HepG2 (cell line): ENCODE results near the gene SLC4A2. TPM values are rescaled to one million over a fixed set of nuclear protein-coding genes. Genes with fewer than 3 reads are reported as not detected.
A peak's percentile ranks its signal among the peaks of the same experiment; 100 is the strongest.

Source experiments
- AKAP8 ChIP-seq: sonication (generic); formaldehyde crosslinking; IDR thresholded peaks from 2 replicates; pipeline ENCODE4 v1.5.1; 2020; ENCODE audit warnings: mild to moderate bottlenecking, missing genetic modification reagents
- BCL6 ChIP-seq: IDR thresholded peaks from 2 replicates; pipeline ENCODE4 v1.6.1; 2016; ENCODE audit warnings: missing genetic modification reagents, missing compliant biosample characterization
- ETV5 ChIP-seq: IDR thresholded peaks from 2 replicates; pipeline ENCODE4 v1.6.1; 2018; ENCODE audit warnings: missing biosample characterization, missing genetic modification reagents, inconsistent platforms, borderline replicate concordance
- FOXP4 ChIP-seq: sonication (generic); formaldehyde crosslinking; IDR thresholded peaks from 2 replicates; pipeline ENCODE4 v1.4.0; 2020; ENCODE audit warnings: missing genetic modification reagents
- KLF16 ChIP-seq, 2 experiments: sonication (generic) in 1 of 2; formaldehyde crosslinking in 1 of 2; IDR thresholded peaks; 2 replicates each; pipeline versions ENCODE4 v1.6.1 to v1.8.0; 2016 to 2023; ENCODE audit warnings: missing genetic modification reagents in 2 of 2, missing compliant biosample characterization in 1 of 2
- KLF9 ChIP-seq: IDR thresholded peaks from 2 replicates; pipeline ENCODE4 v1.6.1; 2016; ENCODE audit warnings: low read depth
- MXI1 ChIP-seq: IDR thresholded peaks from 3 replicates; pipeline ENCODE4 v1.6.1; 2012; ENCODE audit warnings: low read depth, low read length, inconsistent platforms, borderline replicate concordance
- NFYB ChIP-seq: sonication (generic); formaldehyde crosslinking; IDR thresholded peaks from 2 replicates; pipeline ENCODE4 v1.4.0; 2020; ENCODE audit warnings: missing genetic modification reagents
- SIN3A ChIP-seq: IDR thresholded peaks from 2 replicates; pipeline ENCODE4 v1.6.1; 2011; ENCODE audit warnings: low read depth, mild to moderate bottlenecking, control low read depth, low read length, borderline replicate concordance
- SKIL ChIP-seq: sonication (generic); formaldehyde crosslinking; IDR thresholded peaks from 2 replicates; pipeline ENCODE4 v1.8.0; 2022; ENCODE audit warnings: missing genetic modification reagents, mild to moderate bottlenecking, moderate library complexity, borderline replicate concordance
- ZBTB7B ChIP-seq: sonication (generic); formaldehyde crosslinking; IDR thresholded peaks from 2 replicates; pipeline ENCODE4 v1.4.0; 2020; ENCODE audit warnings: missing genetic modification reagents
- ZMYM3 ChIP-seq: sonication (generic); formaldehyde crosslinking; IDR thresholded peaks from 2 replicates; pipeline ENCODE4 v1.5.1; 2020; ENCODE audit warnings: mild to moderate bottlenecking, missing genetic modification reagents
- ZNF101 ChIP-seq: sonication (generic); formaldehyde crosslinking; IDR thresholded peaks from 2 replicates; pipeline ENCODE4 v1.4.0; 2020; ENCODE audit warnings: mild to moderate bottlenecking, low read depth, missing genetic modification reagents, borderline replicate concordance
- ZNF335 ChIP-seq: sonication (generic); formaldehyde crosslinking; IDR thresholded peaks from 2 replicates; pipeline ENCODE4 v1.4.0; 2020; ENCODE audit warnings: missing genetic modification reagents
- ZNF567 ChIP-seq: sonication (generic); formaldehyde crosslinking; IDR thresholded peaks from 2 replicates; pipeline ENCODE4 v1.8.1; 2023; ENCODE audit warnings: mild to moderate bottlenecking, missing genetic modification reagents, borderline replicate concordance
- ZSCAN21 ChIP-seq: sonication (generic); formaldehyde crosslinking; IDR thresholded peaks from 2 replicates; pipeline ENCODE4 v1.8.0; 2022; ENCODE audit warnings: mild to moderate bottlenecking, missing genetic modification reagents, moderate library complexity, borderline replicate concordance
- polyA plus RNA-seq, 8 experiments: library from polyadenylated mRNA; depleted of rRNA in 3 of 8; stranded (reverse) in 7 of 8; unstranded in 1 of 8; fragments of >200 nt; fragmentation: Illumina TruSeq in 4 of 8; extraction: Trizol in 4 of 8; gene quantifications; 2 replicates each; pipeline versions ENCODE4 v1.2.1 to v1.2.3, GENCODE V29; 2011 to 2016; ENCODE audit warnings: low read depth in 4 of 8, missing spikeins in 1 of 8, mixed read lengths in 1 of 8; ENCODE audit not compliant: insufficient read depth in 1 of 8
- total RNA-seq, 5 experiments: library from RNA; depleted of rRNA; stranded (reverse); fragments of >200 nt; fragmentation: Illumina TruSeq; extraction: Trizol; gene quantifications; 2 replicates each; pipeline ENCODE4 v1.2.3, GENCODE V29; 2016; ENCODE audit warnings: low read depth in 1 of 5
- TF ChIP-seq, protein P1 (sequence below), 2 experiments: sonication (generic) in 1 of 2; formaldehyde crosslinking in 1 of 2; IDR thresholded peaks; 2 replicates each; pipeline versions ENCODE4 v1.4.0 to v1.6.1; 2016 to 2020; ENCODE audit warnings: borderline replicate concordance in 1 of 2, low read depth in 1 of 2, mild to moderate bottlenecking in 1 of 2, missing genetic modification reagents in 1 of 2
- TF ChIP-seq, protein P2 (sequence below): sonication (generic); formaldehyde crosslinking; IDR thresholded peaks from 2 replicates; pipeline ENCODE4 v1.4.0; 2020; ENCODE audit warnings: mild to moderate bottlenecking, missing genetic modification reagents

SLC4A2 gene
- total and polyA plus RNA-seq, 2 of the 13 experiments (the other 11 are each of a cell fraction or from before 2014, with no cell fraction given): 51.9 to 73.4 TPM

DNA sequence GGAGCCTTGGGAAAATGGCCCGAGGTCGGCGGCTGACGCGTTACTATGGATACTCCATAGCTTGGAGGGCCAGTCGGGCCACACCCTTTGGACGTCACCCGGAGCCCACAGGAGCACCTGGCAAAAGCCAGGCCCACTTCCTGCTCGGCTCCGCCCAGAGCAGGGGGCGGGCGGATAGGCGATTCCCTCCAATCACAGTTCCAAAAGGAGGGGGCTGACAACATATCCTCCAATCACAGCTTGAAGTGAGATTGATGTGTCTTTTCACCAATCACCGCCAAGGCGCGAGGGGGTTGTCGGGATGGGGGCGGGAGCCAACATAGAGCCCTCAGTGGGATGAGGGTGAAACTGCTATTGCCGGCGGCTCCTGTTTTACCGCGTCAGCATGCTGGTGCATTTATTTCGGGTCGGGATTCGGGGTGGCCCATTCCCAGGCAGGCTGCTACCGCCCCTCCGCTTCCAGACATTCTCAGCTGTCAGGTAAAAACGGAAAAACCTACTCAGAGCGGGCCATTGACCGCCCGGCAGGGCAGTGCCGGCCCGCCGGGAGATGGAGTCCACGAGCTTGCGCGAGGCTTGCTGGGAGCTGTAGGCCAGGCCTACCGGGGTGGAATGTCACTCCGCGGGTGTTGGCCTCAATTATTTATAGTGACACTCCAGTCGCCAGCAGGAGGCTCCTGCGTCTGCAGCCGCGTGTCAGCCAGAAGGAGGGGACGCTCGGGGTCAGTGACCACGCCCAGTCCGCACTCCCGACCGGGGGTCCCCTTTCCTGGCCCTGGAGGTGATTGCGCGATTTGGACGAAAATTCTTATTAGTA lies 31.1 kb upstream of the SLC4A2 start, which contains the start of gene ABCB8 (continued):
- TF ChIP-seq ZMYM3 (CRISPR knock-in tag): no peak
- peak; percentile 69; the same call in 1 of the 2 replicates for TF ChIP-seq SIN3A
- TF ChIP-seq, protein P1, sequence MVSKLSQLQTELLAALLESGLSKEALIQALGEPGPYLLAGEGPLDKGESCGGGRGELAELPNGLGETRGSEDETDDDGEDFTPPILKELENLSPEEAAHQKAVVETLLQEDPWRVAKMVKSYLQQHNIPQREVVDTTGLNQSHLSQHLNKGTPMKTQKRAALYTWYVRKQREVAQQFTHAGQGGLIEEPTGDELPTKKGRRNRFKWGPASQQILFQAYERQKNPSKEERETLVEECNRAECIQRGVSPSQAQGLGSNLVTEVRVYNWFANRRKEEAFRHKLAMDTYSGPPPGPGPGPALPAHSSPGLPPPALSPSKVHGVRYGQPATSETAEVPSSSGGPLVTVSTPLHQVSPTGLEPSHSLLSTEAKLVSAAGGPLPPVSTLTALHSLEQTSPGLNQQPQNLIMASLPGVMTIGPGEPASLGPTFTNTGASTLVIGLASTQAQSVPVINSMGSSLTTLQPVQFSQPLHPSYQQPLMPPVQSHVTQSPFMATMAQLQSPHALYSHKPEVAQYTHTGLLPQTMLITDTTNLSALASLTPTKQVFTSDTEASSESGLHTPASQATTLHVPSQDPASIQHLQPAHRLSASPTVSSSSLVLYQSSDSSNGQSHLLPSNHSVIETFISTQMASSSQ (IDR thresholded peaks at IDR 0.05; ENCODE audit: low read depth): no peak
- TF ChIP-seq, protein P1 (CRISPR knock-in tag; IDR thresholded peaks at IDR 0.05; ENCODE audit: borderline replicate concordance): peak; percentile 76; the same call in 1 of the 2 replicates
- TF ChIP-seq KLF16 (CRISPR knock-in tag; IDR thresholded peaks at IDR 0.05): 0 out of 4 replicates have a peak, but pooled peaks of 1 of the 2 experiments have one; percentile 55
- TF ChIP-seq ZNF335 (CRISPR knock-in tag): peak; percentile 46; the same call in 1 of the 2 replicates
- 0 out of 2 replicates have a peak, but pooled peaks have one; percentile 22 for TF ChIP-seq FOXP4 (CRISPR knock-in tag)
- peak; percentile 75; the same call in 1 of the 2 replicates for TF ChIP-seq AKAP8
- 0 out of 2 replicates have a peak, but pooled peaks have one; percentile 11 for TF ChIP-seq SKIL
- TF ChIP-seq ZSCAN21 (CRISPR knock-in tag): 0 out of 2 replicates have a peak, but pooled peaks have one; percentile 34
- TF ChIP-seq, protein P2, sequence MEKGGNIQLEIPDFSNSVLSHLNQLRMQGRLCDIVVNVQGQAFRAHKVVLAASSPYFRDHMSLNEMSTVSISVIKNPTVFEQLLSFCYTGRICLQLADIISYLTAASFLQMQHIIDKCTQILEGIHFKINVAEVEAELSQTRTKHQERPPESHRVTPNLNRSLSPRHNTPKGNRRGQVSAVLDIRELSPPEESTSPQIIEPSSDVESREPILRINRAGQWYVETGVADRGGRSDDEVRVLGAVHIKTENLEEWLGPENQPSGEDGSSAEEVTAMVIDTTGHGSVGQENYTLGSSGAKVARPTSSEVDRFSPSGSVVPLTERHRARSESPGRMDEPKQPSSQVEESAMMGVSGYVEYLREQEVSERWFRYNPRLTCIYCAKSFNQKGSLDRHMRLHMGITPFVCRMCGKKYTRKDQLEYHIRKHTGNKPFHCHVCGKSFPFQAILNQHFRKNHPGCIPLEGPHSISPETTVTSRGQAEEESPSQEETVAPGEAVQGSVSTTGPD (CRISPR knock-in tag): no peak
- TF ChIP-seq ETV5 (CRISPR knock-in tag): no peak
- TF ChIP-seq MXI1: peak; percentile 75; the same call in 1 of the 3 replicates
- TF ChIP-seq KLF9 (CRISPR knock-in tag): peak; percentile 65
- TF ChIP-seq NFYB (CRISPR knock-in tag): peak; percentile 97
- no peak for TF ChIP-seq ZNF101
- TF ChIP-seq BCL6 (CRISPR knock-in tag): no peak
- TF ChIP-seq ZNF567: no peak
- peak; percentile 67 for TF ChIP-seq ZBTB7B (CRISPR knock-in tag)
